Measurements from ENCODE around the gene NAALADL2.
"Not testable (repeated sequence)": the region's sequence is repeated elsewhere in the genome, so short reads cannot be mapped to it uniquely, and the experiment has no call there.

The NAALADL2 gene

DNA sequence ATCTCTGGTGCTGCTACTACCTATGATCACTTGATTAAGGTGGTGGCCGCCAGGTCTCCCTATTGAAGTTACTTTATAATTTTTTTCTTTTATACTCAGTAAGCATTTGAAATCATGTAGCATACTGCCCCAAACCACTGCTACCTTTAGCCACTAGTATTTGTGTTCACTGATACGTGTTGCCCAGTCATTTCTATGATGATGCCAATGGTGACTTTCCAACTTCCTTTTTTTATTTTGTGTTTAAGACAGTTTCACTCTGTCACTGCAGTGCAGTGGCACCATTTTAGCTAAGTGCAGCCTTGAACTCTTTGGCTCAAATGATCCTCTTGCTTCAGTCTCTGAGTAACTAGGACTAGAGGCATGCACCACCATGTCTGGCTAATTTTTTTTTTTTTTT is 598.2 kb downstream of the NAALADL2 start:
- no peak overlapping the region for H3K27ac Mint-ChIP-seq
- no peaks in the 10 kb centered on the region for H3K27me3 Mint-ChIP-seq (ENCODE audit: low read depth)
- H3K4me3 Mint-ChIP-seq = no peak overlapping the region
- H3K9me3 Mint-ChIP-seq = peaks cover 7% of the 10 kb centered on the region
- H3K36me3 Mint-ChIP-seq (ENCODE audit: low read depth) = no peaks in the 10 kb centered on the region
- TF ChIP-seq, protein P1, sequence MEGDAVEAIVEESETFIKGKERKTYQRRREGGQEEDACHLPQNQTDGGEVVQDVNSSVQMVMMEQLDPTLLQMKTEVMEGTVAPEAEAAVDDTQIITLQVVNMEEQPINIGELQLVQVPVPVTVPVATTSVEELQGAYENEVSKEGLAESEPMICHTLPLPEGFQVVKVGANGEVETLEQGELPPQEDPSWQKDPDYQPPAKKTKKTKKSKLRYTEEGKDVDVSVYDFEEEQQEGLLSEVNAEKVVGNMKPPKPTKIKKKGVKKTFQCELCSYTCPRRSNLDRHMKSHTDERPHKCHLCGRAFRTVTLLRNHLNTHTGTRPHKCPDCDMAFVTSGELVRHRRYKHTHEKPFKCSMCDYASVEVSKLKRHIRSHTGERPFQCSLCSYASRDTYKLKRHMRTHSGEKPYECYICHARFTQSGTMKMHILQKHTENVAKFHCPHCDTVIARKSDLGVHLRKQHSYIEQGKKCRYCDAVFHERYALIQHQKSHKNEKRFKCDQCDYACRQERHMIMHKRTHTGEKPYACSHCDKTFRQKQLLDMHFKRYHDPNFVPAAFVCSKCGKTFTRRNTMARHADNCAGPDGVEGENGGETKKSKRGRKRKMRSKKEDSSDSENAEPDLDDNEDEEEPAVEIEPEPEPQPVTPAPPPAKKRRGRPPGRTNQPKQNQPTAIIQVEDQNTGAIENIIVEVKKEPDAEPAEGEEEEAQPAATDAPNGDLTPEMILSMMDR (IDR thresholded peaks at IDR 0.05; ENCODE audit: unreplicated experiment in 3 of 3) = no peak
- no peaks in the 10 kb centered on the region for H3K4me1 Mint-ChIP-seq

DNA sequence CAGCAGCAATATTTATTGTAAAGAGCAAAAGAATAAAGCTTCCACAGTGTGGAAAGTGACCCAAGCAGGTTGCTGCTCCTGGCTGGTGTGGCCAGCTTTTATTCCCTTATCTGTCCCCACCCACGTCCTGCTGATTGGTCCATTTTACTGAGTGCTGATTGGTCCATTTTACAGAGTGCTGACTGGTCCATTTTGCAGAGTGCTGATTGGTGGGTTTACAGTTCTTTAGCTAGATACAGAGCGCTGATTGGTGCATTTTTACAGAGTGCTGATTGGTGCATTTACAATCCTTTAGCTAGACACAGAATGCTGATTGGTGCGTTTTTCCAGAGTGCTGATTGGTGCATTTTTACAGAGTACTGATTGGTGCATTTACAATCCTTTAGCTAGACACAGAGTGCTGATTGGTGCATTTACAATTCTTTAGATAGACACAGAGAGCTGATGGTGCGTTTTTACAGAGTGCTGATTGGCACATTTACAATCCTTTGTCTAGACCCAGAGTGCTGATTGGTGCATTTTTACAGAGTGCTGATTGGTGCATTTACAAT is 601.8 kb downstream of the NAALADL2 start:
- H3K36me3 Mint-ChIP-seq (ENCODE audit: low read depth); H3K9me3 Mint-ChIP-seq; H3K27ac Mint-ChIP-seq; H3K27me3 Mint-ChIP-seq (ENCODE audit: low read depth); H3K4me3 Mint-ChIP-seq; H3K4me1 Mint-ChIP-seq: not testable (repeated sequence)

DNA sequence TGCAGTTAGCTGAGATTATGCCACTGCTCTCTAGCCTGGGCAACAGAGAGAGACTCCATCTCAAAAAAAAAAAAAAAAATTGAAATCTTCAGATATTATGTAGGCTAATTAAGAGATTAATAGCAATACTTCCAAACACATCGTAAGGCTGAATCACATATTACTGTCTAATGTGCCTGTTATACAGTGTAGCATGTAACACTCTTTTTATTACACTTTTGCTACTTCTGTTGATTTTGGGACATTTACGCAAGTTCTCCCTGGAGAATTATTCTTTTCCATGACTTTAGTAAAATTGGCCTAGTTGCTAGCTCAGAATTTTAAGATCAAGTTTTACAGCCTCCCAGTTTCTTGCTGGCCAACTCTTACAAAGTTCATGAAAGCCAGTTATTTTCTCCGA is 605.2 kb downstream of the NAALADL2 start:
- Mint-ChIP-seq H3K4me1 (no peaks in the 10 kb centered on the region), H3K36me3 (ENCODE audit: low read depth) (no peaks in the 10 kb centered on the region), H3K4me3 (no peak overlapping the region), H3K9me3 (peaks cover 7% of the 10 kb centered on the region), H3K27ac (no peak overlapping the region), H3K27me3 (ENCODE audit: low read depth) (no peaks in the 10 kb centered on the region)
- TF ChIP-seq, protein P1 (IDR thresholded peaks at IDR 0.05; ENCODE audit: unreplicated experiment in 3 of 3) = no peak

DNA sequence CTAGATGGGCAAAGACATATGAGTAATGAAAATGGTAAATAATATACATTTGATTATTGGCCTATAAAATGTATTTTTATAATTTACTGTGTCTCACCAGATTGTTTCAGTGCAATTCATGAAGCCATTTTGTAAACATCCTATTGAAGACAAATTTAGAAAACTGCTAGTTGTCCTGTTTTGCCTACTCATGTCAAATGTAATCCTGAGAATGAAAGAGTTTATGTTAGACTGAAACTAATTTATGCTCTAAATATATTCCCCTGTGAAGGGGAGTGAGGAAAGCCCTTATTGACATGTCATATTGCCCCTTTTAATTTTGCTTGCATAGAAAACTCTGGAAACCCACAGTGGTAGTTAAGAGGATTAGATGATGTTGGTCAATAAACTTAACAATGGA is 610.0 kb downstream of the NAALADL2 start:
- H3K9me3 Mint-ChIP-seq = no peaks in the 10 kb centered on the region
- no peaks in the 10 kb centered on the region for H3K36me3 Mint-ChIP-seq (ENCODE audit: low read depth)
- H3K4me3 Mint-ChIP-seq = no peak overlapping the region
- TF ChIP-seq, protein P1 (IDR thresholded peaks at IDR 0.05; ENCODE audit: unreplicated experiment in 3 of 3) = no peak
- no peaks in the 10 kb centered on the region for H3K4me1 Mint-ChIP-seq
- no peak overlapping the region for H3K27ac Mint-ChIP-seq
- no peaks in the 10 kb centered on the region for H3K27me3 Mint-ChIP-seq (ENCODE audit: low read depth)

DNA sequence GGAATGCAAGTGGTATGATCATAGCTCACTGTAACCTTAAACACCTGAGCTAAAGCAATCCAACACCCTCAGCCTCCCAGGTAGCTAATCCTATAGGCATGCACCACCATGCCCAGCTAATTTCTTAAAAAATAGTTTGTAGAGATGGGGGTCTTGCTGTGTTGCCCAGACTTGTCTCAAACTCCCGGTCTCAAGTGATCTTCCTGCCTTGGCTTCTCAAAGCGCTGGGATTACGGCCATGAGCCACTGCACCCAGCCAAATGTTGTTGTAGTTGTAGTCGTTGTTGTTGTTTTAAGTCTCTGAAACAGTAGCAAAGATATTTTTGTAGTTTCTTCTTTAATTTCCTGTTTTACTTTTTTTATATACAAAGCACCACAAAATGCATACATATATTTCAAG is 616.6 kb downstream of the NAALADL2 start:
- H3K9me3 Mint-ChIP-seq = no peaks in the 10 kb centered on the region
- H3K36me3 Mint-ChIP-seq (ENCODE audit: low read depth) = no peaks in the 10 kb centered on the region
- no peak overlapping the region for H3K27ac Mint-ChIP-seq
- H3K4me1 Mint-ChIP-seq = no peaks in the 10 kb centered on the region
- TF ChIP-seq, protein P1 (IDR thresholded peaks at IDR 0.05; ENCODE audit: unreplicated experiment in 3 of 3) = no peak
- H3K27me3 Mint-ChIP-seq (ENCODE audit: low read depth) = no peaks in the 10 kb centered on the region
- H3K4me3 Mint-ChIP-seq = no peak overlapping the region

DNA sequence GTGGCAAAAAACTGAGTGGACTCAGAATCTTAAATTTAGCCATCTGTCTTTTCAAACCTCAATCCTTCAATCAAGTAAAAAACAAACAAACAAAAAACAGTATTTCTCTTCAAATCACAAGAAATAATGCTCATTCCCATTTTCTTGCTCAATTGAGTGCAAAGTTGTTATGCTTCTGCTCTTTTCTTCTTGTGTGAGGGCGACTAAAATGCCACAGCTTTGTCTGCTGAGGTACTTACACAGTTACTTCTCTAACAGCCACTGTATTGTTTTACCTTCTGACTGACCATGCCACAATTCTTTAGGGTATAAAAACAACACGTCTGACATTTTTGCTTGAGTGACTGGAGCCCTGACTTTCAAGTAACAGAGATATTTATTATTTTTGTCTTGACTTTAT is 617.4 kb downstream of the NAALADL2 start:
- no peaks in the 10 kb centered on the region for H3K36me3 Mint-ChIP-seq (ENCODE audit: low read depth)
- TF ChIP-seq, protein P1 (IDR thresholded peaks at IDR 0.05; ENCODE audit: unreplicated experiment in 3 of 3) = no peak
- no peaks in the 10 kb centered on the region for H3K27me3 Mint-ChIP-seq (ENCODE audit: low read depth)
- H3K4me3 Mint-ChIP-seq = no peak overlapping the region
- H3K27ac Mint-ChIP-seq = no peak overlapping the region
- H3K9me3 Mint-ChIP-seq = no peaks in the 10 kb centered on the region
- H3K4me1 Mint-ChIP-seq = no peaks in the 10 kb centered on the region
